ENCODE measurements around the gene JAK1.

GRCh38 chr1:64922336-64922735 lies 44.0 kb downstream of the JAK1 start:
- no peak for TF ChIP-seq CTCF (IDR thresholded peaks at IDR 0.05 in 4 of 5, conservative IDR thresholded peaks at IDR 0.05 in 1 of 5)
- no peak for TF ChIP-seq POLR2A (IDR thresholded peaks at IDR 0.05)

All from gastrocnemius medialis (tissue), 4 donors.